Upper lobe of right lung (tissue), 1 donor: ENCODE data around the gene UGT2A2. TPM values are rescaled to one million over a fixed set of nuclear protein-coding genes. Genes with fewer than 3 reads are reported as not detected.
A peak's percentile ranks its signal among the peaks of the same experiment; 100 is the strongest.

ENCODE experiments used
- ATAC-seq: fragments of 200-7000 bp; cut with Tn5 transposase; one replicate; pipeline ENCODE4 v1.9.1; 2020; ENCODE audit warnings: mild to moderate bottlenecking, moderate library complexity
- DNase-seq: peaks from one replicate; pipeline ENCODE4 v3.0.0-alpha.2; 2020
- H3K27ac ChIP-seq: fragments of 200-600 bp; one replicate; pipeline ENCODE4 v1.8.0; 2022
- H3K27me3 ChIP-seq: fragments of 200-600 bp; one replicate; pipeline ENCODE4 v1.8.0; 2022; ENCODE audit warnings: mild to moderate bottlenecking
- H3K36me3 ChIP-seq: fragments of 200-600 bp; one replicate; pipeline ENCODE4 v1.8.0; 2022
- H3K4me1 ChIP-seq: fragments of 200-600 bp; one replicate; pipeline ENCODE4 v1.8.0; 2022
- H3K4me3 ChIP-seq: fragments of 200-600 bp; one replicate; pipeline ENCODE4 v1.8.0; 2022; ENCODE audit warnings: mild to moderate bottlenecking
- H3K9me3 ChIP-seq: fragments of 200-600 bp; one replicate; pipeline ENCODE4 v1.8.0; 2022
- intact Hi-C: fragments of 100-400 bp; cut with DNase I; formaldehyde crosslinking; loops from one replicate; pipeline ENCODE4 v1.11.0; 2022
- total RNA-seq: library from RNA; stranded (reverse); fragmentation: NEBNext Ultra II Directional; extraction: Animal tissue kit (Norgen Biotek cat#: 25700); gene quantifications from one replicate; pipeline ENCODE4 v1.2.1, GENCODE V29; 2021
- TF ChIP-seq, protein P1 (sequence below): fragments of 200-600 bp; IDR thresholded peaks from one replicate; pipeline ENCODE4 v1.8.0; 2022; ENCODE audit warnings: antibody characterized with exemption
- donor health status: DM: no; HTN: yes; CAD: no; lungs with severe emphysema.

UGT2A2 gene
- total RNA-seq, 1 donor from 2014 or later, result not detected

DNA sequence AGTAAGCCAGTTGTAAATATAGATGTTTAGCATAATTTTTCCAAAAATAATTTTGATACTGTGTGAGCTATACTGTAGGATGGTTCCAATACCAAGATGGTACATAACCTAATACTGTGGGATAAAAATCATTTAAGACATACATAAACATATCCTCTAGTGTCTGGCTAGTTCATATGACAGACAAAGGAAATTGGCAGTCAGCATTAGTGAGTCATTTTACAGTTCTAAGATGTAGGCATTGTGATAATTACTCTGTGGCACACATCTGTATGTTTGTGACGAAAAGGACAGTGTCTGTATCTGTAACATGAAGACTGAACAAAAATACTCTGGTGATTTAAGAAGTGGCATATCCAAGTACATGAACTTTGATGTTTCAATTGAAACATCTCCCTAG, 49.6 kb downstream of the UGT2A2 start:
- intact Hi-C loops, result no loop called here
- Histone ChIP-seq H3K36me3 (no peaks in the 10 kb centered on the region), H3K27me3 (no peaks in the 10 kb centered on the region), H3K27ac (no peak overlapping the region), H3K9me3 (no peaks in the 10 kb centered on the region), H3K4me3 (no peak overlapping the region), H3K4me1 (no peaks in the 10 kb centered on the region)
- DNase-seq (no peak), ATAC-seq (no peak)
- TF ChIP-seq, protein P1, sequence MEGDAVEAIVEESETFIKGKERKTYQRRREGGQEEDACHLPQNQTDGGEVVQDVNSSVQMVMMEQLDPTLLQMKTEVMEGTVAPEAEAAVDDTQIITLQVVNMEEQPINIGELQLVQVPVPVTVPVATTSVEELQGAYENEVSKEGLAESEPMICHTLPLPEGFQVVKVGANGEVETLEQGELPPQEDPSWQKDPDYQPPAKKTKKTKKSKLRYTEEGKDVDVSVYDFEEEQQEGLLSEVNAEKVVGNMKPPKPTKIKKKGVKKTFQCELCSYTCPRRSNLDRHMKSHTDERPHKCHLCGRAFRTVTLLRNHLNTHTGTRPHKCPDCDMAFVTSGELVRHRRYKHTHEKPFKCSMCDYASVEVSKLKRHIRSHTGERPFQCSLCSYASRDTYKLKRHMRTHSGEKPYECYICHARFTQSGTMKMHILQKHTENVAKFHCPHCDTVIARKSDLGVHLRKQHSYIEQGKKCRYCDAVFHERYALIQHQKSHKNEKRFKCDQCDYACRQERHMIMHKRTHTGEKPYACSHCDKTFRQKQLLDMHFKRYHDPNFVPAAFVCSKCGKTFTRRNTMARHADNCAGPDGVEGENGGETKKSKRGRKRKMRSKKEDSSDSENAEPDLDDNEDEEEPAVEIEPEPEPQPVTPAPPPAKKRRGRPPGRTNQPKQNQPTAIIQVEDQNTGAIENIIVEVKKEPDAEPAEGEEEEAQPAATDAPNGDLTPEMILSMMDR, result no peak

GRCh38 chr4:69584135-69584534, 55.3 kb downstream of the UGT2A2 start:
- Histone ChIP-seq H3K36me3 (no peaks in the 10 kb centered on the region), H3K9me3 (no peaks in the 10 kb centered on the region), H3K4me1 (no peaks in the 10 kb centered on the region), H3K27me3 (no peaks in the 10 kb centered on the region), H3K27ac (no peak overlapping the region), H3K4me3 (no peak overlapping the region)
- TF ChIP-seq, protein P1, result no peak
- DNase-seq (no peak), ATAC-seq (no peak)
- intact Hi-C loops, result no loop called here

DNA sequence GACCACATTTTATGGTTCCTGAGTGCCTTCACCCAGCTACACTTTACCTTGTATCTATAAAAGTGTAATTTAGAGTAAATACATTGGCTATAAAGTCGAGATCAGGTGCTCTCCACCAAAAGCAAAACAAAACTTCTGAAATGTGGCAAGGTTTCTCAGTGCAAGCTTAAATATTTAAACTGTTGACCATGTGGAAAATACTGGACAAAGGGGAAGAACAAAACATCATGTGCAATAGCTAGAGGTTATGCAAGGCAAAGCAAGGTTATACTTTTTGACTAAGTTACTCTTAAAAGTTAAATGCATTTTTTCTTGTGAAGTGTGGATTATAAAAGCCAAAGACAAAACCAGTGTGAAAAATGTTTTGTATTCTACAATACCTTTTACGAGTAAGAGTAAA, 55.9 kb downstream of the UGT2A2 start:
- H3K4me1 ChIP-seq, result no peaks in the 10 kb centered on the region
- no peak overlapping the region for H3K27ac ChIP-seq
- no peaks in the 10 kb centered on the region for H3K9me3 ChIP-seq
- TF ChIP-seq, protein P1, result no peak
- no peak for DNase-seq
- no peak for ATAC-seq
- intact Hi-C loops, result no loop called here
- no peaks in the 10 kb centered on the region for H3K27me3 ChIP-seq
- H3K4me3 ChIP-seq, result no peak overlapping the region
- H3K36me3 ChIP-seq, result no peaks in the 10 kb centered on the region

DNA sequence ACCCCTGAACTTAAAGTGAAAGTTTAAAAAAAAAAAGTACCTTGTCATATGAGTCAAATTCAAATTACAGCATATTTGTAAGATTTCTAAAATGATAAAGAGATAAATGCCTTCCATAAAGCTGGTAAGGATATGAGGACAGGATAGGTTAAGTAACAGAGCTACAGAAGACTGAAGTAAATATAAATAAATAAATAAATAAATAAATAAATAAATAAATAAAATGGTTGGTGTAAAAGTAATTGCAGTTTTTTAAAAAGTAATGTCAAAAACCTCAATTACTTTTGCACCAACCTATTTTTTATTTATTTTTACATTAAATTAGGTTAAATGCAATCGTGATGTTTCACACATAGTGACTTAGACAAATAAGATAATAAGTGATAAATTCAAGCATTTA, 62.2 kb downstream of the UGT2A2 start:
- no peak overlapping the region for H3K4me3 ChIP-seq
- ATAC-seq (no peak), DNase-seq (no peak)
- TF ChIP-seq, protein P1, result no peak
- intact Hi-C loops, result no loop called here
- no peaks in the 10 kb centered on the region for H3K27me3 ChIP-seq
- no peak overlapping the region for H3K27ac ChIP-seq
- no peaks in the 10 kb centered on the region for H3K9me3 ChIP-seq
- no peaks in the 10 kb centered on the region for H3K36me3 ChIP-seq
- no peaks in the 10 kb centered on the region for H3K4me1 ChIP-seq

- H3K36me3 ChIP-seq, result no peaks in the 10 kb centered on the region
- H3K4me1 ChIP-seq, result no peaks in the 10 kb centered on the region
- H3K4me3 ChIP-seq, result no peak overlapping the region
- no peaks in the 10 kb centered on the region for H3K9me3 ChIP-seq
- no peaks in the 10 kb centered on the region for H3K27me3 ChIP-seq
- ATAC-seq, result peak; percentile 43
- TF ChIP-seq, protein P1, result no peak
- intact Hi-C loops, result no loop called here
- H3K27ac ChIP-seq, result no peak overlapping the region
- DNase-seq, result no peak
Measured at GRCh38 chr4:69576251-69576877, 63.1 kb downstream of the UGT2A2 start.

- H3K27me3 ChIP-seq, result no peaks in the 10 kb centered on the region
- TF ChIP-seq, protein P1, result no peak
- intact Hi-C loops, result no loop called here
- no peak overlapping the region for H3K4me3 ChIP-seq
- no peaks in the 10 kb centered on the region for H3K4me1 ChIP-seq
- ATAC-seq (no peak), DNase-seq (no peak)
- H3K27ac ChIP-seq, result no peak overlapping the region
- no peaks in the 10 kb centered on the region for H3K36me3 ChIP-seq
- no peaks in the 10 kb centered on the region for H3K9me3 ChIP-seq
Measured at GRCh38 chr4:69568787-69569186, 70.7 kb downstream of the UGT2A2 start.
